Vagina (tissue), 2 donors: Measurements from ENCODE around the gene CATSPERD. TPM values are rescaled to one million over a fixed set of nuclear protein-coding genes. Genes with fewer than 3 reads are reported as not detected.

Experiments used
- DNase-seq, 2 donors: peaks; one replicate each; pipeline ENCODE4 v3.0.0-alpha.2; 2017; ENCODE audit errors: extremely low spot score in 2 of 2
- H3K27ac ChIP-seq: fragments of 200-600 bp; sonication (generic); one replicate; pipeline ENCODE4 v1.5.1; 2019
- H3K27me3 ChIP-seq: fragments of 200-600 bp; sonication (generic); one replicate; pipeline ENCODE4 v1.5.1; 2019
- H3K36me3 ChIP-seq, 2 donors: fragments of 200-600 bp; sonication (generic); one replicate each; pipeline ENCODE4 v1.5.1; 2017 to 2019
- H3K4me1 ChIP-seq: fragments of 200-600 bp; sonication (generic); one replicate; pipeline ENCODE4 v1.5.1; 2019
- H3K4me3 ChIP-seq, 2 donors: fragments of 200-600 bp; sonication (generic); 1 replicate in 1 of 2; 2 replicates in 1 of 2; pipeline ENCODE4 v1.5.1; 2016 to 2019
- H3K9me3 ChIP-seq: fragments of 200-600 bp; sonication (generic); one replicate; pipeline ENCODE4 v1.5.1; 2019
- CTCF ChIP-seq, 3 experiments: fragments of 450-650 bp in 2 of 3; fragments of 200-600 bp in 1 of 3; sonication (generic) in 1 of 3; IDR thresholded peaks; one replicate each; pipeline ENCODE4 v1.5.1; 2017 to 2019; ENCODE audit warnings: antibody characterized with exemption in 3 of 3, mild to moderate bottlenecking in 2 of 3, moderate library complexity in 2 of 3
- POLR2A ChIP-seq, 2 donors: fragments of 450-650 bp; IDR thresholded peaks; one replicate each; pipeline ENCODE4 v1.6.1; 2017; ENCODE audit warnings: antibody characterized with exemption in 2 of 2, mild to moderate bottlenecking in 2 of 2, moderate library complexity in 2 of 2
- POLR2AphosphoS5 ChIP-seq, 2 donors: sonication (generic); formaldehyde crosslinking; IDR thresholded peaks; one replicate each; pipeline ENCODE4 v1.9.0; 2017; ENCODE audit warnings: antibody characterized with exemption in 2 of 2, mild to moderate bottlenecking in 2 of 2, low read depth in 1 of 2; ENCODE audit not compliant: insufficient read depth in 1 of 2
- intact Hi-C: fragments of 100-400 bp; cut with DNase I; formaldehyde crosslinking; loops from one replicate; pipeline ENCODE4 v1.15.1; 2023
- total RNA-seq: library from RNA; depleted of rRNA; stranded (reverse); fragments of >200 nt; gene quantifications from one replicate; pipeline ENCODE4 v1.2.3, GENCODE V29; 2016

CATSPERD gene
- total RNA-seq, 1 donor from 2014 or later, result not detected

GRCh38 chr19:5749505-5749904 is 29.1 kb downstream of the CATSPERD start:
- no peak overlapping the region for H3K4me3 ChIP-seq
- intact Hi-C loops, result no loop called here
- H3K4me1 ChIP-seq, result no peaks in the 10 kb centered on the region
- no peaks in the 10 kb centered on the region for H3K36me3 ChIP-seq
- no peaks in the 10 kb centered on the region for H3K27me3 ChIP-seq
- no peak for DNase-seq
- H3K9me3 ChIP-seq, result no peaks in the 10 kb centered on the region
- no peak overlapping the region for H3K27ac ChIP-seq
- no peak for TF ChIP-seq POLR2A (IDR thresholded peaks at IDR 0.05)
- no peak for TF ChIP-seq POLR2AphosphoS5 (IDR thresholded peaks at IDR 0.05; ENCODE audit: insufficient read depth in 1 of 2, low read depth in 1 of 2)
- no peak for TF ChIP-seq CTCF (IDR thresholded peaks at IDR 0.05)

GRCh38 chr19:5751709-5752108 is 31.3 kb downstream of the CATSPERD start:
- intact Hi-C loops, result no loop called here

GRCh38 chr19:5753743-5754142 is 33.3 kb downstream of the CATSPERD start:
- Histone ChIP-seq H3K4me1 (no peaks in the 10 kb centered on the region), H3K27me3 (no peaks in the 10 kb centered on the region), H3K27ac (no peak overlapping the region), H3K4me3 (no peak overlapping the region), H3K36me3 (no peaks in the 10 kb centered on the region), H3K9me3 (no peaks in the 10 kb centered on the region)
- TF ChIP-seq POLR2A (IDR thresholded peaks at IDR 0.05) (no peak), POLR2AphosphoS5 (IDR thresholded peaks at IDR 0.05; ENCODE audit: insufficient read depth in 1 of 2, low read depth in 1 of 2) (no peak), CTCF (IDR thresholded peaks at IDR 0.05) (no peak)
- intact Hi-C loops, result no loop called here
- DNase-seq, result no peak

More at GRCh38 chr19:5751709-5752108, 31.3 kb downstream of the CATSPERD start:
- no peaks in the 10 kb centered on the region for H3K9me3 ChIP-seq
- no peaks in the 10 kb centered on the region for H3K27me3 ChIP-seq
- H3K4me3 ChIP-seq, result no peak overlapping the region
- no peak for DNase-seq
- TF ChIP-seq CTCF (IDR thresholded peaks at IDR 0.05), result no peak
- H3K4me1 ChIP-seq, result no peaks in the 10 kb centered on the region
- no peak overlapping the region for H3K27ac ChIP-seq
- no peaks in the 10 kb centered on the region for H3K36me3 ChIP-seq

- no peaks in the 10 kb centered on the region for H3K4me1 ChIP-seq
- intact Hi-C loops, result no loop called here
- no peak overlapping the region for H3K27ac ChIP-seq
- H3K36me3 ChIP-seq, result no peaks in the 10 kb centered on the region
- no peak for DNase-seq
- H3K4me3 ChIP-seq, result no peak overlapping the region
- no peaks in the 10 kb centered on the region for H3K27me3 ChIP-seq
- TF ChIP-seq CTCF (IDR thresholded peaks at IDR 0.05) (no peak), POLR2AphosphoS5 (IDR thresholded peaks at IDR 0.05; ENCODE audit: insufficient read depth in 1 of 2, low read depth in 1 of 2) (no peak), POLR2A (IDR thresholded peaks at IDR 0.05) (no peak)
- no peaks in the 10 kb centered on the region for H3K9me3 ChIP-seq
Observed at GRCh38 chr19:5762608-5763217, 42.3 kb downstream of the CATSPERD start.

- no peak overlapping the region for H3K4me3 ChIP-seq
- TF ChIP-seq CTCF (IDR thresholded peaks at IDR 0.05) (no peak), POLR2A (IDR thresholded peaks at IDR 0.05) (no peak)
- no peaks in the 10 kb centered on the region for H3K27me3 ChIP-seq
- DNase-seq, result no peak
- no peaks in the 10 kb centered on the region for H3K36me3 ChIP-seq
- no peaks in the 10 kb centered on the region for H3K4me1 ChIP-seq
- intact Hi-C loops, result no loop called here
- H3K27ac ChIP-seq, result no peak overlapping the region
- H3K9me3 ChIP-seq, result no peaks in the 10 kb centered on the region
Observed at GRCh38 chr19:5765220-5765619, 44.8 kb downstream of the CATSPERD start.
